VCaP (cell line): ENCODE results near the gene EFHD1.
A peak's percentile ranks its signal among the peaks of the same experiment; 100 is the strongest.
"Not testable (repeated sequence)": the region's sequence is repeated elsewhere in the genome, so short reads cannot be mapped to it uniquely, and the experiment has no call there.

Experiments used
- H3K27ac ChIP-seq: fragments of 450-650 bp; 2 replicates; pipeline ENCODE4 v1.5.1; 2017
- TF ChIP-seq, protein P1 (sequence below): fragments of 450-650 bp; conservative IDR thresholded peaks from 2 replicates; pipeline ENCODE4 v1.5.1; 2017; ENCODE audit warnings: mild to moderate bottlenecking, moderate library complexity

Gene EFHD1

DNA sequence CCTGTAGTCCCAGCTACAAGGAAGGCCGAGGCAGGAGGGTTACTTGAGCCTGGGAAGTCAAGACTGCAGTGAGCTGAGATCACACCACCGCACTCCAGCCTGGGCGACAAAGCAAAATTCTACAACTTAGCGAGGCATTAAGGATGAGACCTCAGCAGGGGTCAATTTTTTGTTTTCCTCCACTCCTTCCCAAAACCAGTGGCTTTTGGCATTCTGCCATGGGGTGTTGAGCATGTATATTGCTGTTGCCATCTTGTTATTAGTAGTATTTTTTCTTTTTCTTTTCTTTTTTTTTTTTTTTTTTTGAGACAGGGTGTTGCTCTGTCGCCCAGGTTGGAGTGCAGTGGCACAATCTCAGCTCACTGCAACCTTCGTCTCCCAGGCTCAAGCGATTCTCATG, 54.8 kb downstream of the EFHD1 start:
- H3K27ac ChIP-seq = no peak overlapping the region
- TF ChIP-seq, protein P1, sequence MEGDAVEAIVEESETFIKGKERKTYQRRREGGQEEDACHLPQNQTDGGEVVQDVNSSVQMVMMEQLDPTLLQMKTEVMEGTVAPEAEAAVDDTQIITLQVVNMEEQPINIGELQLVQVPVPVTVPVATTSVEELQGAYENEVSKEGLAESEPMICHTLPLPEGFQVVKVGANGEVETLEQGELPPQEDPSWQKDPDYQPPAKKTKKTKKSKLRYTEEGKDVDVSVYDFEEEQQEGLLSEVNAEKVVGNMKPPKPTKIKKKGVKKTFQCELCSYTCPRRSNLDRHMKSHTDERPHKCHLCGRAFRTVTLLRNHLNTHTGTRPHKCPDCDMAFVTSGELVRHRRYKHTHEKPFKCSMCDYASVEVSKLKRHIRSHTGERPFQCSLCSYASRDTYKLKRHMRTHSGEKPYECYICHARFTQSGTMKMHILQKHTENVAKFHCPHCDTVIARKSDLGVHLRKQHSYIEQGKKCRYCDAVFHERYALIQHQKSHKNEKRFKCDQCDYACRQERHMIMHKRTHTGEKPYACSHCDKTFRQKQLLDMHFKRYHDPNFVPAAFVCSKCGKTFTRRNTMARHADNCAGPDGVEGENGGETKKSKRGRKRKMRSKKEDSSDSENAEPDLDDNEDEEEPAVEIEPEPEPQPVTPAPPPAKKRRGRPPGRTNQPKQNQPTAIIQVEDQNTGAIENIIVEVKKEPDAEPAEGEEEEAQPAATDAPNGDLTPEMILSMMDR = no peak

DNA sequence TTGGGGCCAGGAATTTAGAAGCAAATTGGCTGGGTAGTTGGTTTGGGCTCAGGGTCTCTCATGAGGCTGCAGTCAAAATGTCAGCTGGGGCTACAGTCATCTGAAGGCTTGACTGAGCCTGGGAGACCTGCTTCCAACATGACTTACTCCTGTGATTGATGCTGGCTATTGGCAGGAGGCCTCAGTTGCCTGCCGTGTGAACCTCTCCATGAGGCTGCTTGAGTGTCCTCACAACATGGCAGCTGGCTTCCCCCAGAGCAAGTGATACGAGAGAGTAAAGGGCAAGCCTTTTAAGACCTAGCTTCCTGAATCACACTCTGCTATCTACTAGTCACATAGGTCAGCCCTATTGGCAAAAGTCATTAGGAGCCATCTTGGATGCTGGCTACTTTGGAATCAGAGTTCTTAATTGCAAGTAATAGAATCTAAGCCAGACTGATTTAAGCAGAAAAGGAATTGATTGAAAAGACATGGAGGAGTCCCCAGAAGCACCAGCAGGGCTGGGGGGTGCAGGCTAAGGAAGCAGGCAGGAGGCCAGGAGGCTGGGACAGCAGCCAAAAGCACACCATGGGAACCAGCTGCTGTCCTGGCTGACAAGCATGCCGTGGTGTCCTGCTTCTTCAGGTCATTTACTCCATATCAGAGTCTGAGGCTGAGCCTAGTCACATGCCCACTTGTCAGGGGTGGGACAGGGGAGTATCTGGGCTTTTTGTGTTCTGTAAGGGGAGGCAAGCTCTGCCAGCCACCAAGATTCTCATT, 55.9 kb downstream of the EFHD1 start:
- H3K27ac ChIP-seq = peak overlapping the region; percentile 33; the same call in 1 of the 2 replicates
- TF ChIP-seq, protein P1 = no peak

DNA sequence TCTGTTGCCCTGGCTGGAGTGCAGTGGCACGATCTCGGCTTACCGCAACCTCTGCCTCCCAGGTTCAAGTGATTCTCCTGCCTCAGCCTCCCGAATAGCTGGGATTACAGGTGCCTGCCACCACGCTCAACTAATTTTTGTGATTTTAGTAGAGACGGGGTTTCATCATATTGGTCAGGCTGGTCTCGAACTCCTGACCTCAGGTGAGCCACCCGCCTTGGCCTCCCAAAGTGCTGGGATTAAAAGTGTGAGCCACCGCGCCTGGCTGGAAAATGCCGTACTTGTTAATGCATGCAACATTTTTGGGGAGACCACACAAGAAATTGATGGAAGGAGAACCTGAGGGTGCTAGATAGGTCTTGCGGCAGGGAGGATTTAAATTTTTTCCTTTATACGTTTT, 57.7 kb downstream of the EFHD1 start:
- H3K27ac ChIP-seq = not testable (repeated sequence)

DNA sequence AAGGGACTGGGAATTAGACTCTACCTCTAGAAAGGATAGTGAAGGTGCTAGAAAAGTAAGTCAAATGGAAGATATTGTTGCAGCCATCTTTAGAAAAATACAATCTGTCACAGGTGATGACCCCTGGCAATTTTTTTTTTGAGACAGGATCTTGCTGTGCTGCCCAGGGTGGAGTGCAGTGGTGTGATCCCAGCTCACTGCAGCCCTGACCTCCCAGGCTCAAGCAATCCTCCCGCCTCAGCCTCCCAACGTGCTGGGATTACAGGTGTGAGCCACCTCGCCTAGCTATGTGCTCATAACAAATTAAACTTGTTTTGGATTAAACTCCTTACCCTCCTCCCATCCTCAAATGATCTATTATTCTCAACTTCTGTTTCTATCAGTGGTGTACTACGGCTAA, 59.9 kb downstream of the EFHD1 start:
- TF ChIP-seq, protein P1 = no peak
- no peak overlapping the region for H3K27ac ChIP-seq

- H3K27ac ChIP-seq = peak overlapping the region; percentile 95
- TF ChIP-seq, protein P1 = no peak
Observed at GRCh38 chr2:232696609-232697058, 63.2 kb downstream of the EFHD1 start.

DNA sequence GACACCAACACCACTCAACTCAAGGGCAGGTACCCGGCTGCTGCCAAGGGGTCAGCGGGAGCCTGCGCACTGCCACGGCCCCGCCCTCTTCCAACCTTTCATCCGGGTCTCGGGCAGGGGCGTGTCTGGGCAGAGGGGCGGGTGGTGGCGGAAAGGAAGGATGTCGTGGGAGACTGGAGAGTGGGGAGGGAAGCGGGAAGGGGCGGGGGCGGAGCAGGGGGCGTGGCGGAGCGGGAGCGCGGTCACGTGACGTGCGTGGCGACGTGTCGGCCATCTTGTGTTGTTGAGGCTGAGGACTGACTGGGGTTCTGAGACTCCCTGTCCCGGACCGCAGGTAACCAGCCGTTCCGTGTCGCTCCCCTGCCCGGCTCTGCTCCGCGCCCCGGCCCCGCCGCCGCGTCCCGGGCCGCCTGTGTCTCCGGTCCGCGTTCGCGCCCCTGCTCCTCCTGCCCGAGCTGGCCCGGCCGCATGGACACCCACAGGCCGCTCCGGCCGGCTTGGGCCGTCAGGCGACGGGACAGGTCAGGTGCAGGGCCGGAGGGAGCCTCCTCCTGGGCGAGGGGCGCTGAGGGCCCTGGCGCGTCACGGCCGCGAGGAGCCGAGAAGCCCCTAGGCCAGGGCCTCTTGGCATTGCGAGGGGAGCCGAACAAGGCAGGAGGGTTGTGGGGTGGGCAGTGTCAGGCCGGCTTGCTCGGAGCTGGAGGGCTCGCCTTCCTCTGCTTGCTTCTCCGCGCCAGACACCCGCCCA, 63.8 kb downstream of the EFHD1 start, which contains the start of gene GIGYF2:
TSS of gene GIGYF2 (plus strand) at position 273 of the 748 bp plus-strand sequence. CDS start 37,867 bp downstream, outside the sequence.
- TF ChIP-seq, protein P1 = no peak
- peak within 1 kb of the TSS; percentile 95 for H3K27ac ChIP-seq

GRCh38 chr2:232697807-232698110, 64.4 kb downstream of the EFHD1 start:
- peak overlapping the region; percentile 95 for H3K27ac ChIP-seq
- TF ChIP-seq, protein P1 = no peak
